ENCODE measurements around the gene LRP11.
A peak's percentile ranks its signal among the peaks of the same experiment; 100 is the strongest.
"Not testable (repeated sequence)": the region's sequence is repeated elsewhere in the genome, so short reads cannot be mapped to it uniquely, and the experiment has no call there.

The LRP11 gene, protein sequence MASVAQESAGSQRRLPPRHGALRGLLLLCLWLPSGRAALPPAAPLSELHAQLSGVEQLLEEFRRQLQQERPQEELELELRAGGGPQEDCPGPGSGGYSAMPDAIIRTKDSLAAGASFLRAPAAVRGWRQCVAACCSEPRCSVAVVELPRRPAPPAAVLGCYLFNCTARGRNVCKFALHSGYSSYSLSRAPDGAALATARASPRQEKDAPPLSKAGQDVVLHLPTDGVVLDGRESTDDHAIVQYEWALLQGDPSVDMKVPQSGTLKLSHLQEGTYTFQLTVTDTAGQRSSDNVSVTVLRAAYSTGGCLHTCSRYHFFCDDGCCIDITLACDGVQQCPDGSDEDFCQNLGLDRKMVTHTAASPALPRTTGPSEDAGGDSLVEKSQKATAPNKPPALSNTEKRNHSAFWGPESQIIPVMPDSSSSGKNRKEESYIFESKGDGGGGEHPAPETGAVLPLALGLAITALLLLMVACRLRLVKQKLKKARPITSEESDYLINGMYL

GRCh38 chr6:149863698-149864577 lies at the start of gene LRP11:
TSS of gene LRP11 (minus strand) at chr6:149864359. CDS start at chr6:149864020, 339 bp downstream.
- DNase-seq (ENCODE audit: low read depth), result peak; percentile 82

- no peak for DNase-seq (ENCODE audit: low read depth)
Measured at GRCh38 chr6:149913540-149914240, 49.5 kb upstream of the LRP11 start.

GRCh38 chr6:149913085-149913484 lies 48.9 kb upstream of the LRP11 start:
- DNase-seq (ENCODE audit: low read depth), result no peak

GRCh38 chr6:149912680-149913079 lies 48.5 kb upstream of the LRP11 start:
- DNase-seq (ENCODE audit: low read depth), result not testable (repeated sequence)

DNA sequence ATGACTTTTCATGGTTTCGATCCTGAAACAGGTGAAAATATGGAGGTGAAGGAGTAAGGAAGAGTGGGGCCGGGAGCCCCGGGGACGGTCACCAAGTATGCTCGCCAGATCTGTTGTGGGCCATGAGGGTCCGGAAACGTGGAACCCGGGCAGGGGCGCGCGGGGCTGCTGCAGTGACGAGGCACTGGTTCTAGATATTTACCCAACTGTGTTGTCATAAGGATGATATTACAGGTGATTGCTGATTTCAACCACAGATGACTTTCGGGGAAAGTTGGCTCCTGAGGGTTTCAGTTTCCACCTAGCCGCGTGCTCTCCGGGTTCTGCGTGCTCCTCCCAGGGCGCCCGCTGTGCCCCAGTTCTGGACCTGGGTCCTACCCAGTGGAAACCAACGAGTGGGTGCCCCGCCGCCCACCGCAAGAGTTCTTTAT lies 46.6 kb upstream of the LRP11 start:
- no peak for DNase-seq (ENCODE audit: low read depth)

GRCh38 chr6:149909701-149910470 lies 45.7 kb upstream of the LRP11 start:
- no peak for DNase-seq (ENCODE audit: low read depth)

- DNase-seq (ENCODE audit: low read depth), result not testable (repeated sequence)
Measured at GRCh38 chr6:149908480-149908879, 44.3 kb upstream of the LRP11 start.

DNA sequence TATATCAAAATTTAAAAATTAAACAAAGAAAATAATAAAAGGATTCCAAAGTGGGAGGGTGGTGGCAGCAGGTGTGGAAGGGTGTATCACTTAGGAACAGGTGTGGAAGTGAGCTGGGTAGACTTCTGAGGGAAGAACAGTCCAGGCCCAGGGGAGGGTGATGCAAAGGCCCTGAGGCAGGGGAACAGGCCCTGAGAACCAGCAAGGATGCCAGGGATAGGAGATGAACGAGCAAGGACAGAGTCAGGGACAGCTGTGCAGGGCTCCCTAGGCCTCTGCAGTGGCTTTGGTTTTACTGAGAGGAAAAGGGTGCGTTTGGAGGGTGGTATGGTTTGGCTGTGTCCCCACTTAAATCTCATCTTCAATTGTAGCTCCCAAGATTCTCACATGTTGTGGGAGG lies 43.2 kb upstream of the LRP11 start:
- no peak for DNase-seq (ENCODE audit: low read depth)

DNA sequence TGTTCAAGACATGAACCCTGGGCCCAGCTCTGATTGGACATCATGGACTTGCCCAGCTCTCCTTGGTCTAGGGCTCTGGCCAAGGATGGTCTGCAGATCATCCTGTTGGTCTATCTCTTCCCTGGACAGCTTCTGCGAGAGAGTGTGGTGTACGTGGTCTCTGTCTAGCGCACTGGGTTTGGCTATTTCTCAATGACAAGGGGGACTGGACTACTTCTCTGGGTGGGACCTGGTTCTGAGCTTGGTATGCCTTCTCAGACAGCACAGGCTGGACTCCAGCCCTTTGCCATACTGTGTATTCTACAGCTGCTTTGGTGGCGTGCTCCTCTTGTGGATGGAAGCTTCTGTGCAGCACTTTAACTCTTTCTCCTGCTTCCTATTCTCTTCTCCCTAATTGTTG lies 42.2 kb upstream of the LRP11 start:
- DNase-seq (ENCODE audit: low read depth), result no peak

DNA sequence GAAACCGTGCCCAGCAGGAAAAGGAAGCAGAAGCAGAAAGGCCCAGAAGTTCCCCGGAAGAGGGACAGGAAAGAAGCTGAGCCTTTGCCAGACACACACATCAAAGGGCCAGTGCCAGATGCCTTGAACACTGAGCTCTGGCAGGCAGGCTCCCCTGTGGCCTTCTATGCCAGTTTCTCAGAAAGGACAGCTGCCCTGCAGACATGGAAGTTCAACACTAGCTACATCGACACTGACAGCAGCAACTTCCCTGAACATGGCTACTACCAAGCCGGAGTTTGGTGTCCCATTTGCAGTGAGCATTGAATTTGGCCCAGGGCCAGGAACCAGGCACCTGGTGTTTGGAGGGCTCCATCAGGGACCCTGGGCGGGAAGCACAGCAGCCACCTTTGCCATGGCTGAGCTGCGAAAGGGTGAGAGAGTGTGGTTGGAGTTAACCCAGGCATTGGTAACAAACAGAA lies 41.8 kb upstream of the LRP11 start:
- DNase-seq (ENCODE audit: low read depth), result no peak

DNA sequence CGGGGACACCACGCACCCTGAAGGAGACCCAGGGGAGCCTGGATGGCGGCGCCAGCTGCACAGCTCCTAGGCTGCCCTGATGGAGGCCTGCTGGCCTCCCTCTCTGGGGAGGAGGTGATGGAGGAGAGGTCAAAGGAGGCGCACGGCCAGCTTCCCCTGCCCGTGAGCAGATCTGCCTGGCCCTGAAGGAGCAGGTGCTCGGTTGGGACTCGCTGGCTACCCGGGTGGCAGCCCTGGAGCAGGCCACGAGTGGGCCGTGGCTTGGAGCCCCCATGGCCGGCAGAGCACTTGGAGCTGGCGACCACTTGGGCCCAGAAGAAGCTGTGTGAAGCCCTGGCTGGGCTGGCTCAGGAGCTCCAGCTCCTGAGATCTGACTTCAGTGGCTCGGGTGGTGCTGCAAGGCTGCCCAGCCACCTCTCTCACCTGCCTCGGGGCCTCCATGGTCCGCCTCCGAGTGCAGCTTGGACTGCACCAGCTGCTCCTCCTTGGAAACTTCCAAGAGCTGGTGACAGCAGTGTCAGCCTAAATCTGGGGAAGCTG lies 41.3 kb upstream of the LRP11 start:
- no peak for DNase-seq (ENCODE audit: low read depth)

DNA sequence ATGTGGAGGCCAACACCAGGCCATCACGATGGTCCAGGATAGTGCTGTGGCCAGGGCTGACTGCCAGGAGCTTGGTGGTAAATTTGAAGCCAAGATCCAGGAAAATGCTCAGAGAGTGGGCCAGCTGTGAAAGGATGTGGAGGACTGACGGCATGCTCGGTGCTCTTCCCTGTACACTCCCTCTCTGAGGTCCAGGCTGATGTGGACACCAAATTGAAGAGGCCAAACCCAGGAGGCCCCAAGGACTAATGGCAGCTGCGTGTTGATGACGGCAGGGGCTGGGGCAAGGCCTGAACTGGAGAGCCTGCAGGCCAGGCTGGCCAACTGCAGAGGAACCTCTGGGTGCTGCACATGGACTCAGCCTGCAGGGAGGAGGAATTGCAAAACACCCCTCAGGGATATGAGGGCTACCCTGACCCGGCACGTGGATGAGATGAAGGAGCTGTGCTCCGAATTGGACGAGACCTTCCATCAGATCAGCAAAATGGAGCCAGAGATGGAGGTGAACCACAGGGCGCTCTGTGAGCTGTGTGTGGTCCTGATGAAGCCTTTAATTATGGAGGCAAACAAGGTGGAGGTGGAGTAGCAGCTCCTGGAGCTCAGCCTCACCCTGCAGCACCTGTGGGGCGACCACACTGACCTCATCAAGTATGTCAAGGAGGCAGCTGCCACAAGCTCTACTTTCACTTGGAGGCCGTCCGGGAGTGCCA lies 40.7 kb upstream of the LRP11 start:
- DNase-seq (ENCODE audit: low read depth), result no peak

DNA sequence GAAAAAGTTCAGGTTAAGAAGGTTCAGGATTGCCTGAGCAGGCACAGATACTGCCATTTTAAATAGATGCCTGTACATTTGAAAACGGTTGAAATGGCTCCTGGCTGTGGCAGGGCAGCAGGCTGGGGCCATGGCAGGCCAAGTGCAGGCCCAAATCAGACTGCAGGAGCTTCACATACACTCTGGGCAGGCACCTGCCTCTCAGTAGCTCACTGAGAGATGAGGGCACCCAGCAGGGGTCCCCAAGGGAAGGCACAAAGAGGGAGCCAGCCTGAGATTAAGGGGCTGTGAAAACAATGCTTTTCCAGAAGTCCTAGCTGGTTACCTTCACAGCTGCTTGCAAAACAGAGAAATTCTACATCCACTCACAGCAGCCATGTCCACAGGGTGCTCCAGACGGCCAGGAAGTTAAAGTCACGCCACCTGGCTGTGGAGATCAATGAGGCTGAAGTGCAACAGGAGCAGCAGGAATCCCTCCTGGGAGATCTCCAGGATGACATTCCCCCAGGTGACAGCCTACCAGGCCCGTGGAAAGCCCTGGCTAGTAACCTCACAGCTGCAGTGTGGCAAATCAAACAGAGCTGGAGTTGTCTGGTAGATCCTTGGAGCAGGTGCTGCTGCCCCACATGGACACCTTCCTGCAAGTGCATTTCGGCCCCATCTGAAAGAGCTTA lies 39.9 kb upstream of the LRP11 start:
- no peak for DNase-seq (ENCODE audit: low read depth)

GRCh38 chr6:149901444-149902140 lies 37.4 kb upstream of the LRP11 start:
- DNase-seq (ENCODE audit: low read depth), result no peak

DNA sequence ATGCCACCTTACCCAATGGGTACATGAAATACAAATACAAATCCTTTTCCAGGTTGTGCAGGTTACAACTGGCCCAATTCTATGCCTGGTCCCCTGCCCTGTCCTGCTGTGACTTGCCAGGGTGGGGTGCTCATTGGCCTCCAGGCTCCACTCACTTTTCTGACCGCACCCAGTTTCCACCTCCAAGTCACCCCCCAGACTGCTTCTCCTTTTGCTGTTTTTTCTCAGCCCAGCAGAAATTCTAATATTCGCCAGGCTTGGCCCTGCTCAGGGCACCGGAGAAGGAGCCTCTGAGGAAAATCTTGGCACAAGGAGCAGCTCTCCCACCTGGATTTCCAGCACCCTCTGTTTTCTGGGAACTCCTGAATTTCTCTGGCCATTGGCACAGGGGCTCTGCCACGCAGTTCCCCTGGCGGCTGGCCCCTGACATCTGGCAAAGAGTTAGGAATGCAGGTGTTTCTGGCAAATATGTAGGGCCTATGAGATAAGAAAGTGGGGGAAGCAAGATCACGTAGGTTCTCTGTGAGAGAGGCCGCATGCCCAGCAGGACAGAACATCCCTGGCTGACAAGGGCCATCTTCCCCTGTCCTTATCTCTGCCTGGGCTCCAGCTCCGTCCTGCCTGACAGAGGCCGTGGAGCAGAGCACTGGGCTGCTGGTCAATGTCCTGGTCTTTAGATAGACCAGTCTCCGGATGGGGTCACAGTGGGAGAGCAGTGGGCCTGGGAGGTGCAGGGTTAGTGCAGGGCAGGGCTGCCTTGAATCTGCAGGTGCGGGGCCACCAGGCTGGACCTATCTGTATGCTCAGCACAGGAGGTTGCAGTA lies 36.7 kb upstream of the LRP11 start:
- no peak for DNase-seq (ENCODE audit: low read depth)

- DNase-seq (ENCODE audit: low read depth), result no peak
Measured at GRCh38 chr6:149899926-149900619, 35.9 kb upstream of the LRP11 start.

DNA sequence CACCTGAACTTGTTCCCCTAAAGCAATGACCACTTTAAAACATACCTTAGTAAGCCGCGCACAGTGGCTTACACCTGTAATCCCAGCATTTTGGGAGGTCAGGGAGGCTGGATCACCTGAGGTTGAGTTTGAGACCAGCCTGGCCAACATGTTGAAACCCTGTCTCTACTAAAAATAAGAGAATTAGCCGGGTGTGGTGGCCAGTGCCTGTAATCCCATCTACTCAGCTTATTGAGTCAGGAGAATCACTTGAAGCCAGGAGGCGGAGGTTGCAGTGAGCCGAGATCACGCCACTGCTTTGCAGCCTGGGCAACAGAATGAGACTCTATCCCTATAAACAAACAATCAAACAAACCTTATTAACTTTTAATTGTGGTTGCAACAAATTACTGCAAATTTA lies 35.3 kb upstream of the LRP11 start:
- DNase-seq (ENCODE audit: low read depth), result no peak

DNA sequence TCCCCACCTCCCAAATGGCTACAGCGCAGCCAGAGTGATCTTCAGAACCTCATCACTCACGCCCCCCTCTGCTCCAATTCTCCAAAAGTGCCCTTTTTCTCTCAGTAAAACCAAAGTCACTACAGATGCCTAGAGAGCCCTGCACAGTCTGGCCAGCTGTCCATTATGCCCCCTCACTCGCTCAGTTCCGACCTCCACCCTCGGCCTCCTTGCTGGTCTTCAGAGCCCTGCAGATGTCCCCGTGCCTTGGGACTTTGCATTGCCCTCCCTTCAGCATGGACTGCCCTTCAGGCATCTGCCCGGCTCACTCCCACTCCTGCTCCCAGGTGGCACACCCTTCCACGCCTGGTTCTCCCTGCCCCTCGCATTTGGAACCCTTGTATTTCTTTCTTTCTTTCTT lies 34.8 kb upstream of the LRP11 start:
- DNase-seq (ENCODE audit: low read depth), result no peak

Measured in iris pigment epithelial cell (primary cell).